ENCODE data around the gene TET3. TPM values are rescaled to one million over a fixed set of nuclear protein-coding genes. Genes with fewer than 3 reads are reported as not detected.

TET3 gene
- total RNA-seq, 1 donor from 2014 or later: 19.2 TPM

- intact Hi-C loops (cut with micrococcal nuclease): no loop called here
These were observed 44.0 kb downstream of the TET3 start for GRCh38 chr2:74028741-74029140.

- intact Hi-C loops (cut with micrococcal nuclease): loop anchor here (5.0 kb wide), 1 partner anchor 43 kb away; no protein-coding TSS in a partner anchor
These were observed 45.1 kb downstream of the TET3 start for GRCh38 chr2:74029714-74030397.

GRCh38 chr2:74031221-74031620 is 46.5 kb downstream of the TET3 start:
- intact Hi-C loops (cut with micrococcal nuclease): loop anchor here (5.0 kb wide), 1 partner anchor 44 kb away; no protein-coding TSS in a partner anchor

GRCh38 chr2:74031959-74032287 is 47.2 kb downstream of the TET3 start:
- intact Hi-C loops (cut with micrococcal nuclease): loop anchor here (5.0 kb wide), 1 partner anchor 45 kb away; no protein-coding TSS in a partner anchor

GRCh38 chr2:74033375-74033774 is 48.7 kb downstream of the TET3 start:
- intact Hi-C loops (cut with micrococcal nuclease): loop anchor here (5.0 kb wide), 1 partner anchor 46 kb away; no protein-coding TSS in a partner anchor

Other genes starting within 250 kb of the TET3 start
- gene TPRKB, start 247.6 kb upstream of the TET3 start, total RNA-seq: 42.1 and 44.4 TPM in 2 replicates
- gene DUSP11, start 204.8 kb upstream of the TET3 start, total RNA-seq: 30.3 and 30.9 TPM in 2 replicates
- gene C2orf78, start 200.7 kb upstream of the TET3 start, total RNA-seq: not detected in 2 replicates
- 35.9 and 37.0 TPM in 2 replicates for gene STAMBP, start 155.9 kb upstream of the TET3 start, total RNA-seq
- not detected in 2 replicates for gene ACTG2, start 91.9 kb upstream of the TET3 start, total RNA-seq
- gene DGUOK, start 58.0 kb upstream of the TET3 start, total RNA-seq: 63.9 and 65.6 TPM in 2 replicates
- gene BOLA3, start 163.0 kb downstream of the TET3 start, total RNA-seq: 68.6 and 69.3 TPM in 2 replicates
- 198 TPM in 2 replicates for gene MOB1A, start 194.0 kb downstream of the TET3 start, total RNA-seq
- gene MTHFD2, start 213.7 kb downstream of the TET3 start, total RNA-seq: 159 and 173 TPM in 2 replicates

Measured in T-helper 2 cell treated with Interferon-gamma antibody and Interleukin-4, amounts not matched to agents 100 ng/mL and 5 ng/mL, for 36 hours (primary cell).